Skeletal muscle tissue (tissue), 4 donors: ENCODE results near the gene LTBR. TPM values are rescaled to one million over a fixed set of nuclear protein-coding genes. Genes with fewer than 3 reads are reported as not detected.

ENCODE experiments used
- H3K27ac ChIP-seq: one replicate; pipeline ENCODE4 v1.7.0; 2013; ENCODE audit warnings: mild to moderate bottlenecking, low read depth, low read length, inconsistent platforms
- H3K27me3 ChIP-seq, 3 donors: one replicate each; pipeline ENCODE4 v1.7.0; 2013; ENCODE audit warnings: low read length in 3 of 3; ENCODE audit not compliant: control insufficient read depth in 3 of 3, insufficient read depth in 3 of 3
- H3K36me3 ChIP-seq, 3 donors: one replicate each; pipeline ENCODE4 v1.7.0; 2013; ENCODE audit warnings: low read length in 3 of 3; ENCODE audit not compliant: control insufficient read depth in 3 of 3, insufficient read depth in 3 of 3
- H3K4me1 ChIP-seq, 3 donors: one replicate each; pipeline ENCODE4 v1.7.0; 2013; ENCODE audit warnings: low read length in 3 of 3, mild to moderate bottlenecking in 3 of 3; ENCODE audit not compliant: control insufficient read depth in 3 of 3, insufficient read depth in 3 of 3
- H3K4me3 ChIP-seq, 3 donors: one replicate each; pipeline ENCODE4 v1.7.0; 2013; ENCODE audit warnings: low read length in 3 of 3
- H3K9ac ChIP-seq, 3 donors: one replicate each; pipeline ENCODE4 v1.7.0; 2013; ENCODE audit warnings: low read length in 3 of 3, mild to moderate bottlenecking in 3 of 3, moderate library complexity in 2 of 3, low read depth in 1 of 3
- H3K9me3 ChIP-seq, 3 donors: one replicate each; pipeline ENCODE4 v1.7.0; 2013; ENCODE audit warnings: low read length in 3 of 3; ENCODE audit not compliant: control insufficient read depth in 3 of 3
- total RNA-seq: library from RNA; depleted of rRNA; stranded (reverse); fragments of >200 nt; gene quantifications from one replicate; pipeline ENCODE4 v1.2.3, GENCODE V29; 2014
- donor health status: Osteomylitis.

The LTBR gene
- total RNA-seq, 1 donor from 2014 or later = 11.0 TPM

DNA sequence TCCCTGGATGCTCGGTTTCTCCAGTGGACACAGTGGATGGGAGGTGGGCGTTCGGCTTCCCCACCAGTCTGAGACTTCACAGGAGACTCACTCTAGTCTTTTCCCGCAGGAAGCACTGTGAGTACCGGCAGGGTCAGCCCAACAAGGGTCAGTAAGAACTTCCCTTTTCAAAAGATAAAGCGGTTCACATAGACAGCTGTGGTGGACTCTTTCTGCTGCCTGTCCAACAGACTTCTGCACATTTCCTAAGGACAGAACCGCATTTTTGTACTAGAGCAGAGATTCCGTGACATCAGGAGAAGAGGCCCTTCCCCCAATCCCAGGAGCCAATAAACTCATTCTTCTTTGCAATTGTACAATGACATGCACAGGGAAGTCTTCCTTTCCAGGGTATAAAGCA is 10.4 kb downstream of the LTBR start:
- Histone ChIP-seq H3K9me3 (no peaks in the 10 kb centered on the region), H3K27me3 (no peaks in the 10 kb centered on the region), H3K27ac (no peak overlapping the region), H3K9ac (no peak overlapping the region), H3K4me3 (no peak overlapping the region), H3K36me3 (peaks cover 12 to 25% (median 22%) of the 10 kb centered on the region in 3 donors), H3K4me1 (peaks cover 0 to 7% (median 0%) of the 10 kb centered on the region in 3 donors)

DNA sequence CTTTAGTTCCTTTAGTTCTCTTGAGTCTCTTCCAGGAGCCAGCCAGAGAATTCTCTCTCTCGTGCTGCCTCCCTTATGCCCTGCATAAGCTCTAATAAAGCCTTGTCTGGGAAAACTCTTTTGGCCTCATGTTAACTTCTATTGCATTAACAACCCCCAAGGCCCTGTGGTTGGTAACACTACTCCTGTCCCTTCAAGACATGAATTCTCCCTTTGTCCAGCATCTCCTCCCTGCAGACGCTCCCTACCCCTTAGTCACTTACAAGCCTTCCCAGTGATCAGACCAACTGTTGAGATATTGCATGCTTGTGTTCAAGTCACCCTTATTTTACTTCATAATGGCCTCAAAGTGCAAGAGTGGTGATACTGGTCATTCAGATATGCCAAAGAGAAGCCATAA is 12.1 kb downstream of the LTBR start:
- Histone ChIP-seq H3K27ac (no peak overlapping the region), H3K36me3 (peaks cover 5 to 17% (median 15%) of the 10 kb centered on the region in 3 donors)

DNA sequence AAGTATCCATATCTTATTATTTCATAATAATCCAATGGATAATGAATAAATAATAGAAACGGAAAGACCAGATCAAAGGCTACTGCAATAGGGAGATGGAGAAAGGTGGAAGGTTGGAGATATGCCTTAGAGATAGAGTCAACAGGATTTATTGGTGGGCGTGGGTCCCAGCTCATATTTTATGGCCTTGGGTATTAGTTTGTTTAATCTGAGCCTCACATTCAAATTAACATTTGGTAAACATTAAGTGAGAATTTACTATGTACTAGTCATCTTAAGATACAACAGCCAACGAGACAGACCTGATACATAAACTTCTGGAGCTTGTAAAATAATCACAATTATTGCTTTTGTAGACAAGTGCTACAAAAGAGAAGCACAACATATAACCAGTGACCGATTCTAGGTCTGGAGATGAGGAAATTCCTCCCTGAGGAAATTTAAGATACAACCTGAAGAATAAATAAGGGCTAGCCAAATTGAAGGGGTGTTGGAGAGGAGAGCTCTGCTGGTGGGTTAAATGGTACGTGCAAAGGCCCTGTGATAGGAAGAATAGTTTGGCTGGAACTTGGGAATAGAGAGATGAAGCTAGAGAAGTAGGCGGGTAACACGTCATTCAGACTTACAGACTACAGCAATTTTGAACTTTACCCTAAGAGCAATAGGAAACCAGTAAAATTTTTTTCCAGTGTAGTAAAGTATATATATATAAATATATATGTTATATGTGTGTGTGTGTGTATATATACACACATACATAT is 16.1 kb downstream of the LTBR start:
- no peaks in the 10 kb centered on the region for H3K27me3 ChIP-seq
- peaks cover 0 to 3% (median 0%) of the 10 kb centered on the region in 3 donors for H3K36me3 ChIP-seq
- H3K4me3 ChIP-seq = no peak overlapping the region
- H3K4me1 ChIP-seq = no peaks in the 10 kb centered on the region
- H3K9me3 ChIP-seq = no peaks in the 10 kb centered on the region
- no peak overlapping the region for H3K9ac ChIP-seq
- H3K27ac ChIP-seq = no peak overlapping the region

More for the DNA sequence above, 12.1 kb downstream of the LTBR start:
- Histone ChIP-seq H3K9ac (no peak overlapping the region), H3K27me3 (no peaks in the 10 kb centered on the region), H3K4me3 (no peak overlapping the region), H3K4me1 (peaks cover 0 to 7% (median 0%) of the 10 kb centered on the region in 3 donors), H3K9me3 (no peaks in the 10 kb centered on the region)

DNA sequence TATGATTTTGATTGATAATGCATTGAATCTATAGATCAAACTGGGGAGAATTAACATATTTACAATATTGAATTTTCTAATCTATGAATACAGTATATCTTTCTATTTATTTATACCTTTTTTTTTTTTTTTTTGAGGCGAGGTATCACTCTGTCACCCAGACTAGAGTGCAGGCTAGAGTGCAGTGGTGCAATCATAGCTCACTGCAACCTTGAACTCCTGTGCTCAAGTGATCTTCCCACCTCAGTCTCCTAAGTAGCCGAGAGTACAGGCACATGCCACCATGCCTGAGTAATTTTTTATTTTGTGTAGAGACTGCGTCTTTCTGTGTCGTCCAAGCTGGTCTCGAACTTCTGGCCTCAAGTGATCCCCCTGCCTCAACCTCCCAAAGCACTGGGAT is 20.4 kb downstream of the LTBR start:
- peaks cover 0 to 3% (median 0%) of the 10 kb centered on the region in 3 donors for H3K36me3 ChIP-seq
- H3K27me3 ChIP-seq = no peaks in the 10 kb centered on the region
- no peak overlapping the region for H3K9ac ChIP-seq
- H3K9me3 ChIP-seq = no peaks in the 10 kb centered on the region
- H3K4me1 ChIP-seq = no peaks in the 10 kb centered on the region
- no peak overlapping the region for H3K4me3 ChIP-seq
- no peak overlapping the region for H3K27ac ChIP-seq

DNA sequence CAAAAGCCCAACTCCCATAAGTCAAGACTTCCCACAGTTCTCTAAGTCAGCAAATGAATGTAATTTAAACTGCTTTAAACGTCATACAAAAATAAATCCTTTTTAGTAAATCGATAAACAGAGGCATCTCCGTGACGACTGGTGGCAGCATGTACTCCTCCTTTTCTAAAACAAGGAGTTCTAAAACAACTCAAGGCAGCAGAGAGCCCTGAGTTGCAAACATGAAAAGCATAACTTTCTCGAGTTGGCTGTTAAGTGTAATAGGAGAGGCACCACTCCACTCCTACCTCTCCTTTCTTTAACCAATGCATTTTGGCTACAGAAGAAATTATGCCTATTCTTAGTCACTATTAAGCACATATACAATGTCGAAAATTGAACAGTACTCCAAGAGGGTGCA is 22.0 kb downstream of the LTBR start:
- no peak overlapping the region for H3K9ac ChIP-seq
- H3K4me3 ChIP-seq = no peak overlapping the region
- H3K36me3 ChIP-seq = peaks cover 0 to 3% (median 0%) of the 10 kb centered on the region in 3 donors
- H3K27ac ChIP-seq = no peak overlapping the region
- no peaks in the 10 kb centered on the region for H3K27me3 ChIP-seq
- H3K4me1 ChIP-seq = no peaks in the 10 kb centered on the region
- no peaks in the 10 kb centered on the region for H3K9me3 ChIP-seq

DNA sequence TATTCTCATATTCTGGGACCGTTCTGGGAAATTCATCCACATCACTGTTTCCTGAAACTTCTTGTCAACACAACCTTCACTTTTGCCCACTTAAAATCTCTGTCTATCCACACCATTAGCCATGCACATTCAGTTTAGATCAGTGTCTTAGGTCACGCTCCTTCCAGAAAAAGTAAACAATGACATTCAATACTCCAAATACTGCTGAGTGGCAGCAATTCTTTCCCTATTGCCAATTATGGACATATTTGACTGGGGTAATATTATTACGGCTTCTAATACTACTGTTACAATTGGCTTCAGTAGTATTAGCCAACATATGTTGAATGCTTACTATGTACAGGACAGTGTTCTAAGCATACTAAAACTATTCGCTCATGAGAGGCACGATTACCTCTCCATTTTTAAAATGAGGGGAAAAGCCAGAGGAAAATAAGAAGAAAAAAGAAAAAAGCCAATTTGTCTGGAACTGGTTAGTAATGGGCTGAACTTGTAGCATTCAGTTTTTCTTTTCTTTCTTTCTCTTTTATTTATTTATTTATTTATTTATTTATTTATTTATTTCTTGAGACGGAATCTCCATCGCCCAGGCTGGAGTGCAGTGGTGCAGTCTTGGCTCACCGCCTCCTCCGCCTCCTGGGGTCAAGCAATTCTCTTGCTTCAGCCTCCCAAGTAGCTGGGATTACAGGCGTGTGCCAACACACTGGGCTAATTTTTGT is 23.4 kb downstream of the LTBR start:
- Histone ChIP-seq H3K36me3 (no peaks in the 10 kb centered on the region), H3K9ac (no peak overlapping the region), H3K27me3 (no peaks in the 10 kb centered on the region), H3K4me3 (no peak overlapping the region), H3K9me3 (no peaks in the 10 kb centered on the region), H3K4me1 (no peaks in the 10 kb centered on the region), H3K27ac (no peak overlapping the region)

DNA sequence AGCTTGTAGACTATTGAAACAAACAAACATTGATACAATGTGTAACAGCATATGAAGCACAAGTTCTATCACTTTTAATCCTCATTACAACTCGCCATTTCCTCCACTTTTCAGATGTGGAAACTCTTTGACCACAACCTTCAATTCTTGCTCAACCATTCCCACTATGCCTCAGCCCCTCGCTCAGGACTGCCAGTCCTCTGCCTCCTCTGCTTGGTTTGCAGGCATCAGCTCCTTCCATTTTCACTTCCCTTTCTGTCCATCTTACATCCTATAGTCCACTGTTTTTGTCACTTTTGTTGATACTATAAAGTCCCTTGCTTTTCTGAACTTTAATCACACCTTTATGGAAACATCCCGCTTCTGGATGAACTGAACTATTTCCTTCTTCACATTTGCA is 32.6 kb downstream of the LTBR start:
- Histone ChIP-seq H3K27me3 (no peaks in the 10 kb centered on the region), H3K36me3 (peaks cover 0 to 3% (median 0%) of the 10 kb centered on the region in 3 donors), H3K27ac (no peak overlapping the region), H3K4me1 (no peaks in the 10 kb centered on the region), H3K4me3 (no peak overlapping the region), H3K9ac (no peak overlapping the region), H3K9me3 (no peaks in the 10 kb centered on the region)

DNA sequence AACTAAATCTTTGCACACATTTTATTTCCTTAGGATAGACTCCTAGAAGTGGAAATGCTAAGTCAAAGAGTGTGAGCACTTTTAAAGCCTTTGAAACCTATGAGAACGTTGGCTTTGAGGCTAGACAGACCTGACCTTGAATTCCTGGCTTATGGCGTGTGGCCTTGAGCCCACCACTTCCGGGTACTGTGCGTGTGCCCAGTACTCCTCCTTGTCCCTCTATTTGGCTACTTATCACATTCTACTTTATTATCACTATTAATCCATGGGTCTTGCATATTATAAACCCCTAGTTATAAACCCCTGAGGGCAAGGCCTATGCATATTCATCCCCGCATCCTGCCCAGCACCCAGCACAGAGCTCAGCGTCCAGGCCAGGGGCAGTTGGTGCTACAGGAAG is 34.8 kb downstream of the LTBR start:
- H3K9me3 ChIP-seq = no peaks in the 10 kb centered on the region
- no peak overlapping the region for H3K4me3 ChIP-seq
- peaks cover 0 to 3% (median 0%) of the 10 kb centered on the region in 3 donors for H3K36me3 ChIP-seq
- no peak overlapping the region for H3K27ac ChIP-seq
- H3K4me1 ChIP-seq = peaks cover 2 to 5% (median 3%) of the 10 kb centered on the region in 3 donors
- H3K9ac ChIP-seq = no peak overlapping the region
- no peaks in the 10 kb centered on the region for H3K27me3 ChIP-seq

DNA sequence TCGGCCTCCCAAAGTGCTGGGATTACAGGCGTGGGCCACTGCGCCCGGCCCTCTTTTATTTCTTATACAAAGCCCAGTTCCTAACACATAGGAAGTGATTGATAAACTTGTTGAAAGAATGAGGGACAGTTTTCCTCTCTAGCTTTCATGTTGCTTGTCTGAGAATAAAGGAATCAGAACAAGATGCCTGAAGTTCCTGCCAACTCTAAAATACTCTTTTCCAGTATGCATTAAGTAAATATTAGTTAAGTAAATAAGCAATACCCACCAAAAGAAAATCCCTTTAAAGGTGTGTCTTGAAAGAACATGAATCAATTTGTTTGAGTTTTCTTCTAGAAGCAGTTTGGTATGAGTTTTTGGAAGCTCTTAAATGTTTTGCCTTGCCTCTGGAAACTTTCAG is 36.4 kb downstream of the LTBR start:
- Histone ChIP-seq H3K9me3 (no peaks in the 10 kb centered on the region), H3K9ac (no peak overlapping the region), H3K4me3 (no peak overlapping the region), H3K4me1 (peaks cover 5 to 8% (median 6%) of the 10 kb centered on the region in 3 donors), H3K27me3 (no peaks in the 10 kb centered on the region), H3K36me3 (peaks cover 0 to 3% (median 0%) of the 10 kb centered on the region in 3 donors), H3K27ac (no peak overlapping the region)
